NCI-H226 (cell line): ENCODE data around the gene ATE1.
"Not testable (repeated sequence)": the region's sequence is repeated elsewhere in the genome, so short reads cannot be mapped to it uniquely, and the experiment has no call there.

Experiments used
- DNase-seq: peaks from one replicate; pipeline ENCODE4 v3.0.0-alpha.2; 2015

ATE1 gene

DNA sequence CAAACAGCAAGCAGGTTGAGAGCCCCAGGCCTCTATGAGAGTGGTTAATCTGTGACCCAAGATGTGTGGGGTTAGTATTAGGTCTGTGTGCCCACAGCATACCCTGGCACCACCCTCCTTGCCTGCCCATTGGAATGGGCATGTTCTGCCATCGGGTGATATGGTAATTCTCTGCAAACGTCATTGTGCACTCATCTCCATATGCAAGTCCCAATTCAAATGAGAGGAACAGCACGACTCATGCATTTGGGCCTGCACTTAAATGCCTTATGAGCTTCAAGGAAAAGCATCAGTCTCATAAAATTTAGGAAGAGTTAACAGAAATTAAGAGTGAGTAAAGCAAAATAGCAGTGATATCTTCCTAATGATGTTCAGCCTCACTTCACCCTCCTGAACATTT lies 195.7 kb downstream of the ATE1 start:
- no peak for DNase-seq

GRCh38 chr10:121724282-121724681 lies 203.5 kb downstream of the ATE1 start:
- DNase-seq = no peak

DNA sequence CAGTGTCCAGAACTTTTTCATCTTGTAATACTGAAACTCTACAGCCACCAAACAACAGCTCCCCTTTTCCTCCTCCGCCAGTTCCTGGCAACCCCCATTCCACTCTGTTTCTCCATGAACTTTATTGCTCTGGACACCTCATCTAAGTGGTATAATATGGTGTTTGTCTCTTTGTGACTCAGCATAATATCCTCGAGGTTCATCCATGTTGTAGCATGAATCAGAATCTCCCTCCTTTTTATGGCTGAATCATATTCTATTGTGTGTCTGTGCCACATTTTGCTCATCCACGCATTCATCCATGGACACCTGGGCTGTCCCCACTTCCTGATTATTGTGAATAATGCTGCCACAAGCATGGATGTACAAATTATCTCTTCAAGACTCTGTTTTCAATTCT lies 205.2 kb downstream of the ATE1 start:
- no peak for DNase-seq

DNA sequence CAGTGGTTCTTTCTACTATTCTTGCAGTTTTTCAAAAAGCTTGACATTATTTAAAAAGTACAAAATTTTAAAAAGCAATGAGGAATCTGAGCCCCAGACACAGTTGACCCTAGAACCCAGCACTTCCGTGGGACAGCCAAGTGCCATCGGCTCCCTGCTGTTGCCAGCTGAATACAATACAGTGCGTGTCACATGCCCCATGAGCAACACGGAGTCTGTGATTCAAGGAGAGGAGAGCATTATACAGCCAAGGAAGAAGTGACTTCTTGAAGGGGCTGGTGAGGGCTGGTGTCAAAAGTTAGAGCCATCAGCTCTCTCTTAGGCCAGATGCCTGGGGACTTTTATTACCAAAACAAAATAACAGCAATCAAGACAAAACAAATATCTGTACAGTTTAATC lies 206.6 kb downstream of the ATE1 start:
- no peak for DNase-seq

DNA sequence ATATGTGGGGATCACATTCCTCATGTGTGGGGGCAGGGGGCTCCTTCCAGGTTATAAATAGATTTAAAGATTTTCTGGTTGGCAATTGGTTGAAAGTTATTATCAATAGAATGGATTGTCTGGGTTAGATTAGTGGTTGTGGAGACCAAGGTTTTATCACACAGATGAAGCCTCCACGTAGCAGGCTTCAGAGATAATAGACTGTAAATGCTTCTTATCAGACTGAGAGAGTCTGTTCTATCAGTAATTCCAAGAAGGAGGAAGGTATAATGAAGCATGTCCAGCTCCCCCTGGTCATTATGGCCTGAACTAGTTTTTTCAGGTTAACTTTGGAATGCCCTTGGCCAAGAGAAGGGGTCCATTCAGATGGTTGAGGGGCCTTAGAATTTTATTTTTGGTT lies 211.9 kb downstream of the ATE1 start:
- DNase-seq = no peak

- DNase-seq = no peak
Observed at GRCh38 chr10:121715076-121715475, 212.8 kb downstream of the ATE1 start.

GRCh38 chr10:121713486-121713885 lies 214.3 kb downstream of the ATE1 start:
- no peak for DNase-seq

GRCh38 chr10:121710971-121711370 lies 216.9 kb downstream of the ATE1 start:
- DNase-seq = no peak

DNA sequence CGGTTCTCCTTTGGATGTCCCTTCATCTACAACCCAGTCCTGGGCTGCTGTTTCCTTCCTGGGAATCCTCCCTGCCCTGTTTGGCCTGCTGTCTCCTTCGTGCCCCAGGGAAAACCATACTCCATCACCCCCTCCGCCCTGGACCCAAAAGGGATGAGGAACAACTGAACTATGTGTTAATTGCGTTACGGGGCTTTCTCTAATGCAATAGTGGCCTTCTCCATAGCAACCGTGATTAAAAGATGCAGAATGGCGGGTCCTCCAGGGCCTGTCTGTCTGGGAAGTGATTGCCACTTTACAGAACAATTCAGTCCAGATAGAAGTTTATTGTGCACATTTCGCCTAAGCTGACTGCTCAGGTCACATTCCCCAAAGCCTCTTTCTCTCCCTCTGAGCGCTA lies 217.6 kb downstream of the ATE1 start:
- no peak for DNase-seq

DNA sequence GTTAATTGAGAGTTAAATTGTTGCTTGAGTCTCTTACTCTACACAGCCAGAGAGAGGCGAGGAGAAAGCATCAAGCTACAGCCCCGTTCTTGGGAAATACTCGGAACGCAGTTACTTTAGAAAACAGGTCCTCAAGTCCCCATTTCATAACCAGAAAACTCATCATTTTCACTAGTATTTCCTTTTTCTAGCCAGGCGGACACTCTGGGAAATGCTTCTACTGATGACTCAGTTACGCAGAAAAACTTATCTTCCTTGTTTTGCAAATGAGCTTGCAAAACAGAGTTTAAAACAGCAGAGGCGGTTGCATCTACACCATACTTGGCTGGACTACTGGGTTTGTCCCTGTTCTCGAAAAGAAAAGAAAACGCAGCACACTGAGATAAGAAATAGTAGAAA lies 218.2 kb downstream of the ATE1 start:
- no peak for DNase-seq

- DNase-seq = no peak
Observed at GRCh38 chr10:121708728-121709674, 218.8 kb downstream of the ATE1 start.

GRCh38 chr10:121702351-121703320 lies 225.2 kb downstream of the ATE1 start:
- DNase-seq = no peak

DNA sequence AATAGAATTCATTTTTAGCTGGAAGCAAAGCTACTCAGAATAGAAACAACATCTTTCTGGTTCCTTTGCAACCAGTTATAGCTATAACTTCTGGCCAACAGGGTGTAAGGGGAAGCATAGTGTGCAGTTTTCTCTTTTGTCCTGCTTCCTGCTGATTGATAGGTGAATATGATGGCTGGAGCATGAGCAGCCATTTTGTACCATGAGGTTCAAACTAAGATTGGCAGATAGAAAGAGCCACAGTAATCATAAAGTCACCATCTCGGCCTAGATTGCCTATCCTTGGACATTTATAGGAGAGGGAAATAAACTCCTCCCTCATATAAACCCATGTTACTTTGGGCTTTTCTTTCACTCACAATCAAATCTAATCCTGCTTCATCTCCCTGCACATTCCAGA lies 227.4 kb downstream of the ATE1 start:
- DNase-seq = no peak

GRCh38 chr10:121699703-121700102 lies 228.1 kb downstream of the ATE1 start:
- not testable (repeated sequence) for DNase-seq

DNA sequence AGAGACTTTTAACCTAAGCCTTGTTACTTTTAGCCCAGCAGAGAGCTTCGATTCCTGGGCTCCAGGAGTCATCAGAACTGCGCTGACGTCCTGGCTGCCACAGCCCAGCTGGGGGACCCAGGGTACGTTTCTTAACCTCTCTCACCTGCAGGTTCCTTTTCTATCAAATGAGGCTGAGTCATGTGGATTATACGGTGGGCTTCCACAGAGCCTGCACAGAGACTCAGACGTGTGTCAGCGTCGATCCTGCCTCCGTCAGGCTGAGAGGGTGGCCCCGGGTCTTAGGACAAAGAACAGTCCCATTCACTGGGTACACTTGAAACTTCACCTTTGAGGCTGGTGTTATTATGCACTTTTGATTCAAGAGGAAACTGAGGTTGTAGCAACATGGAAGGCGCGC lies 228.9 kb downstream of the ATE1 start:
- no peak for DNase-seq

DNA sequence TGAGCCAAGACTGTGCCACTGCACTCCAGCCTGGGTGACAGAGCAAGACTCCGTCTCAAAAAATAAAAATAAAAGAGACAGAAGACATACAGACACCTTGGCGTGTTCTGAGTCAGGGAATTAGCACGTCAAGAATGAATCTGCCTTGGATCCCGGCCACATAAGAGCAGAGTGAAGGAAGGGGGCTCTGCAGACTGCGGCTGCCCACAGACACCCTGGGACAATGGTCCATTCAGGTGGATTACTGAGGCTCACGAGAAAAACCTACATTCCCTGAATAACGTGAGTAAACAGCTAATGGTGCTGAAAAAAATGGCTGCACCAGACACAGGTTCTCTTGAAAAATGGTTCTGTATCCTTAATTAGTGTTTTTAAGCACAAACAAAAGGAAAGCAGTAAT lies 229.5 kb downstream of the ATE1 start:
- no peak for DNase-seq

GRCh38 chr10:121696854-121697253 lies 231.0 kb downstream of the ATE1 start:
- no peak for DNase-seq

DNA sequence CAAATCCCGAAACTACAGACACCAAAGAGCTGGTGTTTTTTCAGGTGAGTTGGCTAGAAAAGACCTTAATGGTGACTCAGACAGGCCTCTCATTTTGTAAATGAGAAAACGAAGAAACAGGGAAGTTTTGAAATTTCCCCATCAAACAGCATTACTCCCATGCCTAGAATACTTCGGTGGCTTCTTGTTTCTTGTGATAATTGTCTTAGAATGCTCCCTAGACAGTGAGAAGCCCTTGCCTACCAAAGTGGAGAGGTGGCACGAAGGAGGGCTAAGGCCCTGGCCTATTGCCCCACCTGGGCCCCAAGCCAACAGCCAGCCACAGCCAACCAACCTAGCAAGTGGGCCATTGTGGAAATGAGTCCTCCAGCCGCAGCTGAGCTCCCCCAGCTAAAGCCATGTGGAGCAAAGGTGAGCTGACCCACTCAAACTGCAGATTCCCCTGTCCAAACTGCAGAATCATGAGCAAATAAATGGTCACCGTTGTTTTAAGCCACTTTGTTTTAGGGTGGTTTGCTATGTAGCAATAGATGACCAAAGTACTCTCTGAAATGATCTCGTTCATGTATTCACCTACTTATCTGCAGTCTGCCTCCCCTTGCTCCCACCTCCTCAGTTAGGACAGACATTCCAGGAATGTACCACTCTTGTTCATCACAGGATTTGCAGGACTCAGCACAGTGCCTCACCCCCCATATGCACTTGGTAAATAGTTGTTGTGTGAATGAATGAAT lies 231.9 kb downstream of the ATE1 start:
- DNase-seq = no peak

DNA sequence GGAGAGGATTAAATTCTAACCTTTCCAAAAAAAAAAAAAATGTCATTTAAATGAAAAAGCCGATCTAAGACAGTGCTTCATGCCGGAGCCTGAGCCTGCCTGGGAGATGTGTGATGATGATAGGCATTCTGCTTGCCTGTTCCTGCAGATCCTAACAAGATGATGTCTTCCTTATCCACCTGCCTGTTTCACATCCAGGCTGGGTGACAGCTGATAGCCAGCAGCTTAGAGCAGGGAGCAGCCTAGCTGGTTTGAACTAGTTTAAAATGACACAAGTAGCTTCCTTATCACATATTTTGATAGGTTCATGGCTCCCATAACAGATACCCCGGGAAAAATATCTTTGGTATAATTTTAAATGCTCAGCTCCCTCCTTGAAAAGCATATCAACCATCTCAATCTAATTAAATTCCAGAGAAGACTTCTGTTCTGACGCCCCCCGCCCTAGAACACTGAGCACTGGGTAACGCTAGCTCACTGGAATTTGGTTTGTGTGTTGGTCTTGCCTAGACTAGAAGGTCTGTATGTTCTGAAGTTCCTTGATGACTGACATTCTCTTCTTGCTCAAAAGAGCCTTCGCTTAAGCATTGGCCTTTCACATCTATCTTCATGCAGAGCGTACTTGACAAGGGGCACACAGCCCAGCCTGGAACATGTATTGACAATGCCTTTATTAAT lies 232.7 kb downstream of the ATE1 start:
- DNase-seq = no peak

- DNase-seq = no peak
Observed at GRCh38 chr10:121694327-121694965, 233.4 kb downstream of the ATE1 start.

- DNase-seq = no peak
Observed at GRCh38 chr10:121692626-121693025, 235.2 kb downstream of the ATE1 start.

GRCh38 chr10:121690970-121691369 lies 236.9 kb downstream of the ATE1 start:
- no peak for DNase-seq
